Breast epithelium (tissue), 3 donors: ENCODE results near the gene ARFGAP3.

Source experiments
- CTCF ChIP-seq, 3 donors: fragments of 450-650 bp; IDR thresholded peaks; one replicate each; pipeline ENCODE4 v1.5.1; 2016 to 2017; ENCODE audit warnings: antibody characterized with exemption in 3 of 3, mild to moderate bottlenecking in 3 of 3, moderate library complexity in 3 of 3
- POLR2A ChIP-seq: fragments of 450-650 bp; IDR thresholded peaks from one replicate; pipeline ENCODE4 v1.6.1; 2016; ENCODE audit warnings: antibody characterized with exemption, mild to moderate bottlenecking, moderate library complexity
- POLR2AphosphoS5 ChIP-seq, 3 donors: sonication (generic); formaldehyde crosslinking; IDR thresholded peaks; one replicate each; pipeline ENCODE4 v1.6.1; 2017; ENCODE audit warnings: antibody characterized with exemption in 3 of 3

GRCh38 chr22:42833104-42833503 is 24.0 kb downstream of the ARFGAP3 start:
- TF ChIP-seq CTCF (IDR thresholded peaks at IDR 0.05), result no peak
- no peak for TF ChIP-seq POLR2A
- no peak for TF ChIP-seq POLR2AphosphoS5 (IDR thresholded peaks at IDR 0.05)
